ENCODE measurements around the gene CDH1. TPM values are rescaled to one million over a fixed set of nuclear protein-coding genes. Genes with fewer than 3 reads are reported as not detected.

CDH1 gene
- total RNA-seq, 1 donor from 2014 or later = 0.35 TPM

- no peak overlapping the region for H3K27ac Mint-ChIP-seq (ENCODE audit: unreplicated experiment)
- no peak for DNase-seq (ENCODE audit: low spot score)
- no peak for TF ChIP-seq CTCF (IDR thresholded peaks at IDR 0.05)
- peaks cover 17% of the 10 kb centered on the region for H3K36me3 Mint-ChIP-seq (ENCODE audit: low read depth)
- no peaks in the 10 kb centered on the region for H3K27me3 Mint-ChIP-seq (ENCODE audit: low read depth)
- H3K4me3 Mint-ChIP-seq (ENCODE audit: unreplicated experiment) = no peak overlapping the region
- H3K4me1 Mint-ChIP-seq (ENCODE audit: low read depth) = no peaks in the 10 kb centered on the region
- no peaks in the 10 kb centered on the region for H3K9me3 Mint-ChIP-seq (ENCODE audit: low read depth)
Measured at GRCh38 chr16:68875871-68876270, 138.8 kb downstream of the CDH1 start.

GRCh38 chr16:68883685-68884084 is 146.6 kb downstream of the CDH1 start:
- Mint-ChIP-seq H3K4me3 (ENCODE audit: unreplicated experiment) (no peak overlapping the region), H3K27ac (ENCODE audit: unreplicated experiment) (no peak overlapping the region), H3K36me3 (ENCODE audit: low read depth) (peaks cover 10% of the 10 kb centered on the region), H3K9me3 (ENCODE audit: low read depth) (no peaks in the 10 kb centered on the region), H3K4me1 (ENCODE audit: low read depth) (no peaks in the 10 kb centered on the region), H3K27me3 (ENCODE audit: low read depth) (no peaks in the 10 kb centered on the region)
- TF ChIP-seq CTCF (IDR thresholded peaks at IDR 0.05) = no peak
- DNase-seq (ENCODE audit: low spot score) = no peak

- Mint-ChIP-seq H3K27ac (ENCODE audit: unreplicated experiment) (no peak overlapping the region), H3K36me3 (ENCODE audit: low read depth) (peaks cover 10% of the 10 kb centered on the region), H3K27me3 (ENCODE audit: low read depth) (no peaks in the 10 kb centered on the region), H3K4me1 (ENCODE audit: low read depth) (no peaks in the 10 kb centered on the region), H3K9me3 (ENCODE audit: low read depth) (no peaks in the 10 kb centered on the region), H3K4me3 (ENCODE audit: unreplicated experiment) (no peak overlapping the region)
- TF ChIP-seq CTCF (IDR thresholded peaks at IDR 0.05) = no peak
- DNase-seq (ENCODE audit: low spot score) = no peak
Measured at GRCh38 chr16:68884401-68884800, 147.3 kb downstream of the CDH1 start.

Other genes with a start within 250 kb of the CDH1 start
- gene ZFP90, start 198.0 kb upstream of the CDH1 start, total RNA-seq = 29.7 to 35.1 TPM (median 32.5 TPM) in 3 replicates
- gene CDH3, start 92.0 kb upstream of the CDH1 start, total RNA-seq = 1.1 to 1.6 TPM (median 1.4 TPM) in 3 replicates
- gene TANGO6, start 106.2 kb downstream of the CDH1 start, total RNA-seq = 11.1 to 17.4 TPM (median 13.1 TPM) in 3 replicates